SU-DHL-6 (cell line): Measurements from ENCODE around the gene SEZ6L.

ENCODE experiments used
- H2AFZ ChIP-seq: fragments of 200-600 bp; sonication (generic); 2 replicates; pipeline ENCODE4 v1.6.1; 2014; ENCODE audit warnings: low read depth, mild to moderate bottlenecking, moderate library complexity, mixed read lengths, antibody characterized with exemption, low read length; ENCODE audit not compliant: severe bottlenecking
- H3F3A ChIP-seq: fragments of 200-600 bp; shearing (Covaris generic); 2 replicates; pipeline ENCODE4 v1.6.0; 2016; ENCODE audit warnings: antibody characterized with exemption, mild to moderate bottlenecking; ENCODE audit not compliant: insufficient read depth
- H3K27ac ChIP-seq: fragments of 200-600 bp; sonication (generic); 2 replicates; pipeline ENCODE4 v1.5.1; 2016; ENCODE audit warnings: low read depth, mild to moderate bottlenecking, low read length, moderate library complexity, mixed read lengths
- H3K27me3 ChIP-seq: fragments of 200-600 bp; sonication (generic), shearing (Covaris generic); 2 replicates; pipeline ENCODE4 v1.6.0; 2014; ENCODE audit warnings: mild to moderate bottlenecking, low read length
- H3K36me3 ChIP-seq: fragments of 200-600 bp; sonication (generic); 2 replicates; pipeline ENCODE4 v1.6.1; 2014; ENCODE audit warnings: mild to moderate bottlenecking, low read length, mixed read lengths
- H3K4me2 ChIP-seq: fragments of 300-600, 200-600 bp; shearing (Covaris generic), sonication (generic); 2 replicates; pipeline ENCODE4 v1.6.0; 2014; ENCODE audit warnings: low read length, low read depth, mild to moderate bottlenecking; ENCODE audit not compliant: poor library complexity, severe bottlenecking
- H3K4me3 ChIP-seq: fragments of 200-600 bp; sonication (generic); 2 replicates; pipeline ENCODE4 v1.5.1; 2014; ENCODE audit warnings: antibody characterized with exemption, low read length, mild to moderate bottlenecking, mixed read lengths; ENCODE audit not compliant: insufficient read depth, poor library complexity, severe bottlenecking
- H3K79me2 ChIP-seq: fragments of 200-600 bp; sonication (generic); 2 replicates; pipeline ENCODE4 v1.6.1; 2014; ENCODE audit warnings: mild to moderate bottlenecking, low read length, moderate library complexity; ENCODE audit not compliant: insufficient read depth
- H3K9ac ChIP-seq: fragments of 200-600 bp; sonication (generic); 2 replicates; pipeline ENCODE4 v1.7.0; 2014; ENCODE audit warnings: mild to moderate bottlenecking, low read length
- H3K9me2 ChIP-seq: fragments of 200-600 bp; sonication (generic); replicated peaks from 2 replicates; pipeline ENCODE4 v1.6.1; 2014; ENCODE audit warnings: low read length; ENCODE audit not compliant: insufficient read depth
- H3K9me3 ChIP-seq: fragments of 200-600 bp; sonication (generic); 2 replicates; pipeline ENCODE4 v1.6.1; 2014; ENCODE audit warnings: low read length, mixed read lengths; ENCODE audit not compliant: insufficient read depth
- H4K20me1 ChIP-seq: fragments of 200-600 bp; sonication (generic); 2 replicates; pipeline ENCODE4 v1.6.1; 2014; ENCODE audit warnings: low read depth, mild to moderate bottlenecking, antibody characterized with exemption, low read length, moderate library complexity, mixed read lengths
- EZH2phosphoT487 ChIP-seq: fragments of 200-600 bp; sonication (generic), shearing (Covaris generic); conservative IDR thresholded peaks from 2 replicates; pipeline ENCODE4 v1.6.1; 2018; ENCODE audit warnings: mild to moderate bottlenecking, antibody characterized with exemption, low read length, moderate library complexity, mixed read lengths
- TF ChIP-seq, protein P1 (sequence below): fragments of 200-600 bp; sonication (generic); IDR thresholded peaks from one replicate; pipeline ENCODE4 v1.5.1; 2017; ENCODE audit warnings: antibody characterized with exemption, mild to moderate bottlenecking, low read length, moderate library complexity; ENCODE audit not compliant: insufficient read depth, poor library complexity, severe bottlenecking

Gene SEZ6L

DNA sequence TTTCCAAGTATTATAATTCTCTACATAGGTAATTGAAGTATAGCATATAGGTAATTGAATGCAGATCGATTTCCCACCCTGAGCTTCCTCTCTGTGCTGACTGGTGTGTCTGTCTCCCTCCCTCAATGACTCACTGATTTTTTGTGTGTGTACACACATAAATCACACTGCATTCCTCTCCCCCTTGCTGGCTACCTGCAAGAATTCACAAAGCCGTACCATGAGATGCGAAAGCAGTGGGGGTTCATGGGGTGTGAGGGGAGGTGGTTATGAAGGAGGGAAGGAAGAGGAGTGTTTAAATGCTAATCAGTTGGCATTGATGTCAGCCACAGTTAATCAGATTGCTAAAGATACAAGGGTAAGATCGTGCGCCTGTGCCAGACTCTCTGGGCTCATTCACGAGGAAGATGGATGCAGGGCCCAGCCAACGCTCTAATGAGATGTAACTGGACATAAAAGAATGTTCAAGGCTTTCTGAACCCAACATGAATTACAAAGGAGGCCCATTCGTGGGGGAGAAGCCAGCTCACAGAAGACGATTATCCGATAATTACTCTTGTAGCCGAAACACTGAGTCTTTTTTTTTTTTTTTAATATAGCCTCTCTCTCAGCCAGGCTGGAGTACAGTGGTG, 107.4 kb downstream of the SEZ6L start:
- no peaks in the 10 kb centered on the region for H3K79me2 ChIP-seq
- TF ChIP-seq EZH2phosphoT487 = no peak
- TF ChIP-seq, protein P1, sequence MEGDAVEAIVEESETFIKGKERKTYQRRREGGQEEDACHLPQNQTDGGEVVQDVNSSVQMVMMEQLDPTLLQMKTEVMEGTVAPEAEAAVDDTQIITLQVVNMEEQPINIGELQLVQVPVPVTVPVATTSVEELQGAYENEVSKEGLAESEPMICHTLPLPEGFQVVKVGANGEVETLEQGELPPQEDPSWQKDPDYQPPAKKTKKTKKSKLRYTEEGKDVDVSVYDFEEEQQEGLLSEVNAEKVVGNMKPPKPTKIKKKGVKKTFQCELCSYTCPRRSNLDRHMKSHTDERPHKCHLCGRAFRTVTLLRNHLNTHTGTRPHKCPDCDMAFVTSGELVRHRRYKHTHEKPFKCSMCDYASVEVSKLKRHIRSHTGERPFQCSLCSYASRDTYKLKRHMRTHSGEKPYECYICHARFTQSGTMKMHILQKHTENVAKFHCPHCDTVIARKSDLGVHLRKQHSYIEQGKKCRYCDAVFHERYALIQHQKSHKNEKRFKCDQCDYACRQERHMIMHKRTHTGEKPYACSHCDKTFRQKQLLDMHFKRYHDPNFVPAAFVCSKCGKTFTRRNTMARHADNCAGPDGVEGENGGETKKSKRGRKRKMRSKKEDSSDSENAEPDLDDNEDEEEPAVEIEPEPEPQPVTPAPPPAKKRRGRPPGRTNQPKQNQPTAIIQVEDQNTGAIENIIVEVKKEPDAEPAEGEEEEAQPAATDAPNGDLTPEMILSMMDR = no peak
- H3K27ac ChIP-seq = no peak overlapping the region

GRCh38 chr22:26281941-26282340, 112.7 kb downstream of the SEZ6L start:
- Histone ChIP-seq H3F3A (no peaks in the 10 kb centered on the region), H3K9me3 (no peaks in the 10 kb centered on the region), H3K4me3 (no peak overlapping the region), H3K4me2 (no peak overlapping the region), H3K9ac (no peak overlapping the region), H3K79me2 (no peaks in the 10 kb centered on the region), H3K9me2 (no peaks in the 10 kb centered on the region), H4K20me1 (no peaks in the 10 kb centered on the region), H3K27ac (no peak overlapping the region), H3K27me3 (no peaks in the 10 kb centered on the region), H2AFZ (no peak overlapping the region), H3K36me3 (no peaks in the 10 kb centered on the region)
- TF ChIP-seq, protein P1 = no peak
- TF ChIP-seq EZH2phosphoT487 = no peak

More for the DNA sequence above, 107.4 kb downstream of the SEZ6L start:
- no peaks in the 10 kb centered on the region for H3K9me3 ChIP-seq
- H3K4me3 ChIP-seq = no peak overlapping the region
- no peak overlapping the region for H2AFZ ChIP-seq
- H3F3A ChIP-seq = no peaks in the 10 kb centered on the region
- H3K36me3 ChIP-seq = no peaks in the 10 kb centered on the region
- H3K27me3 ChIP-seq = no peaks in the 10 kb centered on the region
- H3K4me2 ChIP-seq = no peak overlapping the region
- no peaks in the 10 kb centered on the region for H3K9me2 ChIP-seq
- H4K20me1 ChIP-seq = no peaks in the 10 kb centered on the region
- H3K9ac ChIP-seq = no peak overlapping the region

GRCh38 chr22:26283330-26283729, 114.1 kb downstream of the SEZ6L start:
- no peaks in the 10 kb centered on the region for H3K9me3 ChIP-seq
- TF ChIP-seq, protein P1 = no peak
- TF ChIP-seq EZH2phosphoT487 = no peak
- H3K9ac ChIP-seq = no peak overlapping the region
- no peaks in the 10 kb centered on the region for H3K27me3 ChIP-seq
- H3K4me3 ChIP-seq = no peak overlapping the region
- H2AFZ ChIP-seq = no peak overlapping the region
- no peaks in the 10 kb centered on the region for H3K9me2 ChIP-seq
- H3K79me2 ChIP-seq = no peaks in the 10 kb centered on the region
- H4K20me1 ChIP-seq = no peaks in the 10 kb centered on the region
- no peaks in the 10 kb centered on the region for H3K36me3 ChIP-seq
- H3K4me2 ChIP-seq = no peak overlapping the region
- no peaks in the 10 kb centered on the region for H3F3A ChIP-seq
- H3K27ac ChIP-seq = no peak overlapping the region
